Stimulated activated naive B cell treated with anti-CD40 and anti-IgM and Interleukin-4, amounts not matched to agents 10 μg/mL and 1 μg/mL and 100 μg/mL, for 72 hours (primary cell): Measurements from ENCODE around the gene CREB3L1.

Source experiments
- ATAC-seq, 2 donors: fragments of 150-1000 bp; cut with Tn5 transposase; replicated peaks; 2 replicates each; pipeline ENCODE4 v1.10.0; 2021; ENCODE audit warnings: moderate library complexity in 1 of 2
- DNase-seq: peaks from one replicate; pipeline ENCODE4 v3.0.0; 2021
- H3K27ac Mint-ChIP-seq: one replicate; pipeline ENCODE4 v1.8.0; 2022; ENCODE audit warnings: mild to moderate bottlenecking, mixed read lengths
- H3K27me3 Mint-ChIP-seq, 2 donors: one replicate each; pipeline ENCODE4 v1.8.0; 2022; ENCODE audit warnings: mixed read lengths in 2 of 2
- H3K36me3 Mint-ChIP-seq, 2 donors: one replicate each; pipeline ENCODE4 v1.8.0; 2022; ENCODE audit warnings: mixed read lengths in 2 of 2, mild to moderate bottlenecking in 1 of 2
- H3K4me1 Mint-ChIP-seq, 2 donors: one replicate each; pipeline ENCODE4 v1.8.0; 2022; ENCODE audit warnings: mixed read lengths in 2 of 2, mild to moderate bottlenecking in 1 of 2
- H3K4me3 Mint-ChIP-seq, 2 donors: one replicate each; pipeline ENCODE4 v1.8.0; 2022; ENCODE audit warnings: mild to moderate bottlenecking in 2 of 2, mixed read lengths in 2 of 2, moderate library complexity in 1 of 2
- H3K9me3 Mint-ChIP-seq, 2 donors: one replicate each; pipeline ENCODE4 v1.8.0; 2022; ENCODE audit warnings: mixed read lengths in 2 of 2, mild to moderate bottlenecking in 1 of 2

Gene CREB3L1

DNA sequence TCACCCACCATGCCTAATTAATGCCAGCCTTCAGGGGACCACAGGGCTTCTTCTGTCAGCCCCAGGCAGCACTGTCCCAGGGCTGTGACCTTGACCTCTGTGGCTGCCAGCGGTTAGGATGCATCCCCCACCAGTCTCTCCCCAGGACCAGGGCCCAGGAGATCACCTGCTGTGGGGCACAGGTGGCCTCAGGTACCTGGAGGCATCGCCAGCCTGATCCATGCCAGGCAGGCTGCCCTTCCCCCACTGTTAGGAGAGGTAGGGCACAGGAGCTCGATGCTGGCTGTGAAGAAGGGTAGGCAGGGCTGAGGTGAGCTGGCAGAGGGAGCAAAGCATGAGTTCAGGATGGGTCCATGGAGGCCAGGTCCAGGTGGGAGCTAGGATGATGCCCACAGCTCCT, 87.3 kb downstream of the CREB3L1 start:
- H3K36me3 Mint-ChIP-seq, result peaks cover 14 to 18% of the 10 kb centered on the region in 2 donors
- no peak overlapping the region for H3K27ac Mint-ChIP-seq
- no peaks in the 10 kb centered on the region for H3K27me3 Mint-ChIP-seq
- peaks cover 26 to 45% of the 10 kb centered on the region in 2 donors for H3K4me1 Mint-ChIP-seq
- no peak for DNase-seq
- no peaks in the 10 kb centered on the region for H3K9me3 Mint-ChIP-seq
- ATAC-seq, result no peak
- no peak overlapping the region for H3K4me3 Mint-ChIP-seq

DNA sequence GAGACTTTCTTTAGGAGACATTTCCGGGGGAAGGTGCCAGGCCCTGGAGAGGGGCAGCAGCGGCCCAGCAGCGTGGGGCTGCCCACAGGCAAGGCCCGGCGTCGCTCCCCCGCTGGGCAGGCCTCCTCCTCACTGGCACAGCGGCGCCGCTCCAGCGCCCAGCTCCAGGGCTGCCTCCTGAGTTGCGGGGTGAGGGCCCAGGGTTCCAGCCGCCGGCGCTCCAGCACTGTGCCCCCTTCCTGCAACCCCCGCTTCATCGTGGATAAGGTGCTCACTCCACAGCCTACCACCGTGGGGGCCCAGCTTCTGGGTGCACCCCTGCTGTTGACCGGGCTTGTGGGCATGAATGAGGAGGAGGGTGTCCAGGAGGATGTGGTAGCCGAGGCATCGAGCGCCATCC, 88.8 kb downstream of the CREB3L1 start:
- peaks cover 20 to 36% of the 10 kb centered on the region in 2 donors for H3K4me1 Mint-ChIP-seq
- H3K27me3 Mint-ChIP-seq, result no peaks in the 10 kb centered on the region
- no peak overlapping the region for H3K4me3 Mint-ChIP-seq
- peaks cover 22 to 23% of the 10 kb centered on the region in 2 donors for H3K36me3 Mint-ChIP-seq
- no peak overlapping the region for H3K27ac Mint-ChIP-seq
- no peaks in the 10 kb centered on the region for H3K9me3 Mint-ChIP-seq
- no peak for ATAC-seq
- no peak for DNase-seq

- H3K36me3 Mint-ChIP-seq, result peaks cover 22 to 23% of the 10 kb centered on the region in 2 donors
- H3K27ac Mint-ChIP-seq, result no peak overlapping the region
- peaks cover 17 to 31% of the 10 kb centered on the region in 2 donors for H3K4me1 Mint-ChIP-seq
- ATAC-seq, result no peak
- no peak for DNase-seq
- H3K9me3 Mint-ChIP-seq, result no peaks in the 10 kb centered on the region
- H3K27me3 Mint-ChIP-seq, result no peaks in the 10 kb centered on the region
- H3K4me3 Mint-ChIP-seq, result no peak overlapping the region
These were observed 89.2 kb downstream of the CREB3L1 start for GRCh38 chr11:46366661-46367161.

GRCh38 chr11:46367244-46367915, 89.9 kb downstream of the CREB3L1 start:
- no peak overlapping the region for H3K4me3 Mint-ChIP-seq
- H3K36me3 Mint-ChIP-seq, result peaks cover 23 to 25% of the 10 kb centered on the region in 2 donors
- H3K4me1 Mint-ChIP-seq, result peaks cover 13 to 25% of the 10 kb centered on the region in 2 donors

DNA sequence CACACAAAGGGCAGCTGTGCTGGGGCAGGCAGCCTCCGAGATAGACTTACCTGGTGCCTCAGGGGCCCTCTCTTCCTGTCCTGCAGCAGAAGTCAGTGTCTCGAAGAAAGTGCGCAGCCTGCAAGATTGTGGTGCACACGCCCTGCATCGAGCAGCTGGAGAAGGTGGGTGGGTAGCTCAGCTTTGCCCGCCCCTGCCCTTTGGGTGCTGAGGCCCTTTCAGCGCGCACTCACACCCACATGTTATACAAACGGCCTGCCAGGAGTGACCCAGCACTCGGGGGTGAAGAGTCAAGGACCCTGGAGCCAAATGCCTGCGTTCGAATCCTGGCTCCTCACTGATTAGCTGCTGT, 90.4 kb downstream of the CREB3L1 start:
- Mint-ChIP-seq H3K4me3 (no peak overlapping the region), H3K27me3 (no peaks in the 10 kb centered on the region), H3K4me1 (peaks cover 11 to 20% of the 10 kb centered on the region in 2 donors), H3K36me3 (peaks cover 23 to 30% of the 10 kb centered on the region in 2 donors), H3K27ac (no peak overlapping the region), H3K9me3 (no peaks in the 10 kb centered on the region)
- DNase-seq, result no peak
- ATAC-seq, result peak in 1 of 2 donors; percentile 4

More at GRCh38 chr11:46367244-46367915, 89.9 kb downstream of the CREB3L1 start:
- Mint-ChIP-seq H3K27ac (no peak overlapping the region), H3K27me3 (no peaks in the 10 kb centered on the region), H3K9me3 (no peaks in the 10 kb centered on the region)
- DNase-seq (peak; percentile 43), ATAC-seq (peak; percentile 84 to 89)

- Mint-ChIP-seq H3K27me3 (no peaks in the 10 kb centered on the region), H3K9me3 (no peaks in the 10 kb centered on the region), H3K27ac (no peak overlapping the region), H3K4me3 (no peak overlapping the region), H3K4me1 (peaks cover 9 to 16% of the 10 kb centered on the region in 2 donors), H3K36me3 (peaks cover 28 to 35% of the 10 kb centered on the region in 2 donors)
- no peak for DNase-seq
- ATAC-seq, result peak; percentile 73 to 81
These were observed 92.1 kb downstream of the CREB3L1 start for GRCh38 chr11:46369458-46370152.

- Mint-ChIP-seq H3K9me3 (no peaks in the 10 kb centered on the region), H3K27ac (no peak overlapping the region), H3K36me3 (peaks cover 31 to 41% of the 10 kb centered on the region in 2 donors), H3K4me1 (peaks cover 9 to 16% of the 10 kb centered on the region in 2 donors), H3K4me3 (no peak overlapping the region), H3K27me3 (no peaks in the 10 kb centered on the region)
- ATAC-seq, result no peak
- DNase-seq, result no peak
These were observed 92.8 kb downstream of the CREB3L1 start for GRCh38 chr11:46370253-46370652.
